HEK293 (cell line): ENCODE measurements around the gene NOC2L.

ENCODE experiments used
- CTCF ChIA-PET: fragments of 350-600 bp; formaldehyde crosslinking; extraction: SDS; loops from one replicate; lab custom pipeline; 2021; ENCODE audit warnings: antibody characterized with exemption; lab: Yijun Ruan, JAX
- POLR2A ChIA-PET: fragments of 300-600 bp; formaldehyde crosslinking; extraction: SDS; loops from one replicate; lab custom pipeline; 2020; ENCODE audit warnings: antibody characterized with exemption, inconsistent platforms; lab: Yijun Ruan, JAX
- H3K27ac ChIP-seq: fragments of 200-500 bp; sonication (Bioruptor generic); 2 replicates; pipeline ENCODE4 v1.5.1; 2014; ENCODE audit warnings: low read depth, low read length, control low read depth, inconsistent platforms; ENCODE audit errors: extremely low read depth
- H3K36me3 ChIP-seq, 2 experiments: fragments of 200-500 bp in 1 of 2; sonication (Bioruptor generic) in 1 of 2; 1 replicate in 1 of 2; 2 replicates in 1 of 2; pipeline ENCODE4 v1.5.1; 2014 to 2017; ENCODE audit warnings: inconsistent platforms in 2 of 2, low read length in 2 of 2; ENCODE audit not compliant: control insufficient read depth in 2 of 2, insufficient read depth in 1 of 2
- H3K4me1 ChIP-seq: fragments of 200-500 bp; sonication (Bioruptor generic); 2 replicates; pipeline ENCODE4 v1.5.1; 2014; ENCODE audit warnings: mild to moderate bottlenecking, low read length, inconsistent platforms; ENCODE audit not compliant: control insufficient read depth, insufficient read depth
- H3K4me3 ChIP-seq: 2 replicates; pipeline ENCODE4 v1.5.1; 2011; ENCODE audit warnings: low read depth, mild to moderate bottlenecking, control low read depth, low read length, moderate library complexity
- H3K9me3 ChIP-seq: fragments of 200-500 bp; sonication (Bioruptor generic); 2 replicates; pipeline ENCODE4 v1.5.1; 2014; ENCODE audit warnings: low read depth, low read length, inconsistent platforms; ENCODE audit not compliant: control insufficient read depth, insufficient read depth
- GLI2 ChIP-seq: fragments of 450-650 bp; formaldehyde crosslinking; IDR thresholded peaks from 2 replicates; pipeline ENCODE4; 2017; ENCODE audit warnings: missing biosample characterization, missing genetic modification characterization, low read depth, borderline replicate concordance
- GLIS1 ChIP-seq: fragments of 450-650 bp; formaldehyde crosslinking; IDR thresholded peaks from 2 replicates; pipeline ENCODE4 v1.5.1; 2016; ENCODE audit warnings: missing biosample characterization, missing genetic modification characterization
- HIC1 ChIP-seq: fragments of 450-650 bp; formaldehyde crosslinking; IDR thresholded peaks from 2 replicates; pipeline ENCODE4 v1.5.1; 2016; ENCODE audit warnings: missing biosample characterization, missing genetic modification characterization
- KLF1 ChIP-seq: fragments of 450-650 bp; formaldehyde crosslinking; IDR thresholded peaks from 2 replicates; pipeline ENCODE4 v1.5.1; 2016; ENCODE audit warnings: missing biosample characterization, missing genetic modification characterization
- KLF10 ChIP-seq: fragments of 450-650 bp; IDR thresholded peaks from 2 replicates; pipeline ENCODE4 v1.5.1; 2018; ENCODE audit warnings: missing biosample characterization, mild to moderate bottlenecking, missing genetic modification characterization
- KLF7 ChIP-seq: fragments of 450-650 bp; formaldehyde crosslinking; IDR thresholded peaks from 2 replicates; pipeline ENCODE4 v1.5.1; 2016; ENCODE audit warnings: missing biosample characterization, missing genetic modification characterization, borderline replicate concordance
- KLF9 ChIP-seq: fragments of 450-650 bp; formaldehyde crosslinking; IDR thresholded peaks from 2 replicates; pipeline ENCODE4 v1.5.1; 2016; ENCODE audit warnings: missing biosample characterization, missing genetic modification characterization, low read depth
- OSR2 ChIP-seq: fragments of 450-650 bp; formaldehyde crosslinking; IDR thresholded peaks from 2 replicates; pipeline ENCODE4 v1.5.1; 2016; ENCODE audit warnings: missing biosample characterization, missing genetic modification characterization
- PRDM1 ChIP-seq: fragments of 450-650 bp; formaldehyde crosslinking; IDR thresholded peaks from 2 replicates; pipeline ENCODE4; 2016; ENCODE audit warnings: missing biosample characterization, missing genetic modification characterization
- SCRT1 ChIP-seq: fragments of 450-650 bp; formaldehyde crosslinking; IDR thresholded peaks from 2 replicates; pipeline ENCODE4 v1.5.1; 2016; ENCODE audit warnings: missing biosample characterization, missing genetic modification characterization, borderline replicate concordance
- SETDB1 ChIP-seq: IDR thresholded peaks from one replicate; pipeline ENCODE4 v1.6.1; 2017; ENCODE audit warnings: mild to moderate bottlenecking, low read length, moderate library complexity, mixed read lengths; ENCODE audit not compliant: insufficient read length
- SP7 ChIP-seq: fragments of 450-650 bp; formaldehyde crosslinking; IDR thresholded peaks from 2 replicates; pipeline ENCODE4 v1.5.1; 2016; ENCODE audit warnings: missing biosample characterization, missing genetic modification characterization
- ZBTB8A ChIP-seq: fragments of 450-650 bp; formaldehyde crosslinking; IDR thresholded peaks from 2 replicates; pipeline ENCODE4 v1.5.1; 2016; ENCODE audit warnings: missing biosample characterization, missing genetic modification characterization
- ZFP69B ChIP-seq: fragments of 450-650 bp; formaldehyde crosslinking; IDR thresholded peaks from 2 replicates; pipeline ENCODE4 v1.5.1; 2016; ENCODE audit warnings: missing biosample characterization, missing genetic modification characterization
- ZNF112 ChIP-seq: fragments of 450-650 bp; formaldehyde crosslinking; IDR thresholded peaks from 2 replicates; pipeline ENCODE4 v1.5.0; 2017; ENCODE audit warnings: missing biosample characterization, missing genetic modification characterization
- ZNF132 ChIP-seq: fragments of 450-650 bp; formaldehyde crosslinking; IDR thresholded peaks from 2 replicates; pipeline ENCODE4 v1.5.1; 2017; ENCODE audit warnings: missing biosample characterization, missing genetic modification characterization, borderline replicate concordance
- ZNF146 ChIP-seq: fragments of 450-650 bp; formaldehyde crosslinking; IDR thresholded peaks from 2 replicates; pipeline ENCODE4 v1.5.1; 2016; ENCODE audit warnings: missing biosample characterization, missing genetic modification characterization
- ZNF157 ChIP-seq: fragments of 450-650 bp; formaldehyde crosslinking; IDR thresholded peaks from 2 replicates; pipeline ENCODE4 v1.5.1; 2016; ENCODE audit warnings: missing biosample characterization, missing genetic modification characterization
- ZNF239 ChIP-seq: fragments of 450-650 bp; formaldehyde crosslinking; IDR thresholded peaks from 2 replicates; pipeline ENCODE4 v1.5.1; 2016; ENCODE audit warnings: missing biosample characterization, missing genetic modification characterization
- ZNF248 ChIP-seq: fragments of 450-650 bp; formaldehyde crosslinking; IDR thresholded peaks from 2 replicates; pipeline ENCODE4 v1.5.1; 2017; ENCODE audit warnings: missing biosample characterization, missing genetic modification characterization
- ZNF324 ChIP-seq: fragments of 450-650 bp; formaldehyde crosslinking; IDR thresholded peaks from 2 replicates; pipeline ENCODE4 v1.5.1; 2016; ENCODE audit warnings: missing biosample characterization, missing genetic modification characterization
- ZNF341 ChIP-seq: fragments of 450-650 bp; formaldehyde crosslinking; IDR thresholded peaks from 2 replicates; pipeline ENCODE4; 2016; ENCODE audit warnings: low read depth, missing biosample characterization, missing genetic modification characterization
- ZNF416 ChIP-seq: fragments of 450-650 bp; formaldehyde crosslinking; IDR thresholded peaks from 2 replicates; pipeline ENCODE4 v1.5.1; 2016; ENCODE audit warnings: missing biosample characterization, missing genetic modification characterization
- ZNF529 ChIP-seq: fragments of 450-650 bp; formaldehyde crosslinking; IDR thresholded peaks from 2 replicates; pipeline ENCODE4 v1.5.1; 2017; ENCODE audit warnings: missing genetic modification characterization, missing biosample characterization; ENCODE audit not compliant: insufficient replicate concordance
- ZNF600 ChIP-seq: fragments of 450-650 bp; formaldehyde crosslinking; IDR thresholded peaks from 2 replicates; pipeline ENCODE4 v1.5.1; 2016; ENCODE audit warnings: missing biosample characterization, missing genetic modification characterization
- ZNF610 ChIP-seq: fragments of 450-650 bp; formaldehyde crosslinking; IDR thresholded peaks from 2 replicates; pipeline ENCODE4 v1.5.1; 2016; ENCODE audit warnings: missing biosample characterization, missing genetic modification characterization, borderline replicate concordance
- ZNF621 ChIP-seq: fragments of 450-650 bp; formaldehyde crosslinking; IDR thresholded peaks from 2 replicates; pipeline ENCODE4 v1.5.1; 2017; ENCODE audit warnings: missing biosample characterization, missing genetic modification characterization
- ZNF623 ChIP-seq: fragments of 450-650 bp; formaldehyde crosslinking; IDR thresholded peaks from 2 replicates; pipeline ENCODE4 v1.5.1; 2016; ENCODE audit warnings: missing biosample characterization, missing genetic modification characterization
- ZNF624 ChIP-seq: fragments of 450-650 bp; formaldehyde crosslinking; IDR thresholded peaks from 2 replicates; pipeline ENCODE4 v1.5.1; 2017; ENCODE audit warnings: missing biosample characterization, missing genetic modification characterization
- ZNF664 ChIP-seq: fragments of 450-650 bp; formaldehyde crosslinking; IDR thresholded peaks from 2 replicates; pipeline ENCODE4 v1.5.1; 2016; ENCODE audit warnings: missing biosample characterization, missing genetic modification characterization
- ZNF701 ChIP-seq: fragments of 450-650 bp; formaldehyde crosslinking; IDR thresholded peaks from 2 replicates; pipeline ENCODE4 v1.5.1; 2016; ENCODE audit warnings: missing biosample characterization, missing genetic modification characterization
- ZNF777 ChIP-seq: fragments of 450-650 bp; formaldehyde crosslinking; IDR thresholded peaks from 2 replicates; pipeline ENCODE4 v1.5.1; 2017; ENCODE audit warnings: missing biosample characterization, missing genetic modification characterization, borderline replicate concordance
- ZNF791 ChIP-seq: fragments of 450-650 bp; formaldehyde crosslinking; IDR thresholded peaks from 2 replicates; pipeline ENCODE4 v1.5.1; 2016; ENCODE audit warnings: missing biosample characterization, missing genetic modification characterization
- ZSCAN4 ChIP-seq: fragments of 450-650 bp; formaldehyde crosslinking; IDR thresholded peaks from 2 replicates; pipeline ENCODE4 v1.5.1; 2017; ENCODE audit warnings: missing biosample characterization, missing genetic modification characterization
- ZXDB ChIP-seq: fragments of 450-650 bp; formaldehyde crosslinking; IDR thresholded peaks from 2 replicates; pipeline ENCODE4 v1.5.1; 2016; ENCODE audit warnings: missing biosample characterization, missing genetic modification characterization
- TF ChIP-seq, protein P1 (sequence below): fragments of 450-650 bp; formaldehyde crosslinking; IDR thresholded peaks from 2 replicates; pipeline ENCODE4 v1.5.1; 2016; ENCODE audit warnings: missing biosample characterization, missing genetic modification characterization

NOC2L gene

DNA sequence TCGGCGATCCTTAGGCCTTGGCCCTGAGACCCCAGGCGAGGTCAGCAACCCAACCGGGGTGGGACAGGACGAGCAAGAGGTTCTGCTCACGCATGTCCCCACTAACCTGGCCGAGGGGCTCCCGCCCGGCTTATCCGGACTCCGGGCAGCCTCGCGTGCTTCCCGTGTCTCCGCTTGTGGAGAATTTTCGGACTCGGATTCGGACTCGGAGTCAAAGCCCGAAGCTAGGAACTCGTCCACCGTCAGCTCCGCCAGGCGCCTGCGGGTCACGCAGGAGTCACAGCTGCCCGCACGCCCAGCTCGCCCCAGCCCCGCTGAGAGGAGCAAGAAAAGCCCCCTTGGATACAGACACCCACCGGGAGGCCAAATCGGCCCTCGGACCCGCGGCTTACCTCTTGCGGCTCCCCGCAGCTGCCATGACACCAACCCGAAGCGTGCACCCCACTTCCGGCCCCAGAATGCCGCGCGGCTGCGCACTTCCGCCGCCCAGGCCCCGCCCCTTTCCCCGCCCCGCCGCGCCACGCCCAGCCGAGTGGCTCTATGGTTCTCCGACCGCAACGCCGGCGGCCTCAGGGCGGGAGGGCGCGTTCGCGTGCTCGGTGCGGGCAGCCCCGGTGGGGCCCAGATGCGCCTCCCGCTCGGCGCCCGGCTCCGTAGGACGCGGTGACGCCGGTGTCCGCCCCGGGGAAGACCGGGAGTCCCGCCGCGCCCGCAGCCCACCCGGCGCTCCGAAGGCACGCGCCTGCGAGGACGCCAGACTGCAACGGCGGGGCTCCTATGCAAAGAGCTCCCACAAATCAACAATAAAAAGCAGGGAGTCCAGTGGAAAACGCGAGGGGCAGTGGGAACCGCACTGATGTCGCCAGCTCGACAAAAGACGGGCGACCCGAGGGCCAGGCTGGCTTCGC lies at the start of gene NOC2L:
NOC2L (minus strand) TSS at position 434 of the 908 bp plus-strand sequence; CDS start at position 418, 16 bp downstream.
- peak within 1 kb of the TSS; percentile 89 for H3K4me3 ChIP-seq
- H3K9me3 ChIP-seq = no peaks in the 10 kb centered on the region
- H3K36me3 ChIP-seq = peaks cover 9 to 64% of the 10 kb centered on the region in 2 experiments; a peak in 2 of 3 replicates
- POLR2A ChIA-PET = interaction anchor here (0.7 to 1.4 kb wide), 4 partner anchors 8 to 41 kb away, joined by 3 to 6 read pairs (median 4); no protein-coding TSS in a partner anchor
- CTCF ChIA-PET = interaction anchor here (0.6 to 1.1 kb wide), 3 partner anchors 16 to 181 kb away, joined by 3 to 6 read pairs (median 3); no protein-coding TSS in a partner anchor
- H3K27ac ChIP-seq = peak within 1 kb of the TSS; percentile 75; the same call in 1 of the 2 replicates
- no peaks in the 10 kb centered on the region for H3K4me1 ChIP-seq
- no peak for TF ChIP-seq ZNF623 (tag by site-specific recombination)
- TF ChIP-seq ZNF777 (tag by site-specific recombination) = no peak
- TF ChIP-seq ZFP69B (tag by site-specific recombination) = peak; percentile 83
- no peak for TF ChIP-seq ZNF324 (tag by site-specific recombination)
- TF ChIP-seq GLI2 (tag by site-specific recombination) = no peak
- no peak for TF ChIP-seq ZNF341 (tag by site-specific recombination)
- peak; percentile 62 for TF ChIP-seq KLF10 (tag by site-specific recombination)
- TF ChIP-seq ZNF416 (tag by site-specific recombination) = no peak
- TF ChIP-seq ZNF701 (tag by site-specific recombination) = no peak
- TF ChIP-seq PRDM1 = no peak
- TF ChIP-seq ZNF600 (tag by site-specific recombination) = no peak
- no peak for TF ChIP-seq ZNF248 (tag by site-specific recombination)
- no peak for TF ChIP-seq HIC1 (tag by site-specific recombination)
- no peak for TF ChIP-seq ZNF621 (tag by site-specific recombination)
- peak; percentile 85 for TF ChIP-seq KLF9 (tag by site-specific recombination)
- no peak for TF ChIP-seq ZSCAN4 (tag by site-specific recombination)
- TF ChIP-seq ZNF112 (tag by site-specific recombination) = no peak
- peak; percentile 65; the same call in 1 of the 2 replicates for TF ChIP-seq SP7 (tag by site-specific recombination)
- TF ChIP-seq KLF1 (tag by site-specific recombination) = peak; percentile 67
- TF ChIP-seq ZNF624 (tag by site-specific recombination) = no peak
- no peak for TF ChIP-seq ZNF529 (tag by site-specific recombination)
- no peak for TF ChIP-seq KLF7 (tag by site-specific recombination)
- TF ChIP-seq ZNF132 (tag by site-specific recombination) = no peak
- no peak for TF ChIP-seq SCRT1 (tag by site-specific recombination)
- TF ChIP-seq ZNF146 (tag by site-specific recombination) = no peak
- no peak for TF ChIP-seq ZNF157 (tag by site-specific recombination)
- no peak for TF ChIP-seq ZNF791 (tag by site-specific recombination)
- TF ChIP-seq ZNF239 = no peak
- no peak for TF ChIP-seq ZNF664 (tag by site-specific recombination)
- TF ChIP-seq ZNF610 (tag by site-specific recombination) = no peak
- TF ChIP-seq GLIS1 (tag by site-specific recombination) = peak; percentile 55
- no peak for TF ChIP-seq OSR2 (tag by site-specific recombination)
- no peak for TF ChIP-seq SETDB1
- TF ChIP-seq, protein P1, sequence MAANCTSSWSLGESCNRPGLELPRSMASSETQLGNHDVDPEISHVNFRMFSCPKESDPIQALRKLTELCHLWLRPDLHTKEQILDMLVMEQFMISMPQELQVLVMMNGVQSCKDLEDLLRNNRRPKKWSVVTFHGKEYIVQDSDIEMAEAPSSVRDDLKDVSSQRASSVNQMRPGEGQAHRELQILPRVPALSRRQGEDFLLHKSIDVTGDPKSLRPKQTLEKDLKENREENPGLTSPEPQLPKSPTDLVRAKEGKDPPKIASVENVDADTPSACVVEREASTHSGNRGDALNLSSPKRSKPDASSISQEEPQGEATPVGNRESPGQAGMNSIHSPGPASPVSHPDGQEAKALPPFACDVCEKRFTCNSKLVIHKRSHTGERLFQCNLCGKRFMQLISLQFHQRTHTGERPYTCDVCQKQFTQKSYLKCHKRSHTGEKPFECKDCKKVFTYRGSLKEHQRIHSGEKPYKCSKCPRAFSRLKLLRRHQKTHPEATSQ (tag by site-specific recombination) = 0 out of 2 replicates have a peak, but pooled peaks have one; percentile 26
- TF ChIP-seq ZXDB = 0 out of 2 replicates have a peak, but pooled peaks have one; percentile 62
- TF ChIP-seq ZBTB8A (tag by site-specific recombination) = peak; percentile 54
